ENCODE data around the gene RABGAP1L. TPM values are rescaled to one million over a fixed set of nuclear protein-coding genes. Genes with fewer than 3 reads are reported as not detected.
"Not testable (repeated sequence)": the region's sequence is repeated elsewhere in the genome, so short reads cannot be mapped to it uniquely, and the experiment has no call there.

Gene RABGAP1L
- total RNA-seq, 4 donors from 2014 or later: 31.7 to 49.7 (median 34.3) TPM

DNA sequence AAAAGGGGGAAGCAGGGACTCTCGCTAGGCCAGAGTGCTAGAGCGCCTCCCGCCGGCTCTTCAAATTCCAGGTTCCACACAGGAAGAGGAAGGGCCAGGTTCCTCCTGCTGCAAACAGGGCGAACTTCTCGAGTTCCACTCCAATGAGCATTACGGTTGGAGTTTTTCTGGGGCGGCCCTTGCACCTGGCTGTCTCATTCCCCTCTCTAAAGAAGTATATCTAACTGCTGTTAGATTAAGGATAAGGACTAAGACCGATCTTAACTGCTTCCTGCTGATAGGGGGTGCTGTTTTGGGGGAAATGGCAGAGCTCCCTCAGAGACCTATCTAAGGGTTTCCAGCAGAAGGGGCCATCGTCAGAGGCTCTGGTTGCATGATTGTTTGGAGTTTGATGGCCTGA is 138.0 kb downstream of the RABGAP1L start:
- TF ChIP-seq CTCF (IDR thresholded peaks at IDR 0.05): no peak
- no peak for DNase-seq (ENCODE audit: low spot score)
- ATAC-seq (ENCODE audit: low FRiP score): no peak

- ATAC-seq (ENCODE audit: low FRiP score) (no peak), DNase-seq (ENCODE audit: low spot score) (no peak)
- no peak for TF ChIP-seq CTCF (IDR thresholded peaks at IDR 0.05)
Measured at GRCh38 chr1:174301295-174302077, 142.2 kb downstream of the RABGAP1L start.

- DNase-seq (ENCODE audit: low spot score): no peak
- no peak for ATAC-seq (ENCODE audit: low FRiP score)
- no peak for TF ChIP-seq CTCF (IDR thresholded peaks at IDR 0.05)
Measured at GRCh38 chr1:174308604-174309003, 149.3 kb downstream of the RABGAP1L start.

DNA sequence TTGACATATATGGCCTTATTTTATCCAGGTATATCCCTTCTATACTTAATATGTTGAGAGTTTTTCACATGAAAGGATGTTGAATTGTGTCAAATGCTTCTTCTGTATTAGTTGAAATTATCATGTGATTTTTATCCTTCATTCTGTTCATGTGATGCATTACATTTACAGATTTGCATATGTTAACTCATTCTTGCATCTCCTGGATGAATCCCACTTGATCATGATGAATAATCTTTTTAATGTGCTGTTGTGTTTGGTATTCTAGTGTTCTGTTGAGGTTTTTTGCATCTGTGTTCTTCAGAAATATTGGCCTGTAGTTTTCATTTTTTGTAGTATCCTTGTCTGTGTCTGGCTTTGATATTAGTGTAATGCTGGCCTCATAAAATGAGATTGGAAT is 150.2 kb downstream of the RABGAP1L start:
- no peak for TF ChIP-seq CTCF (IDR thresholded peaks at IDR 0.05)
- DNase-seq (ENCODE audit: low spot score): no peak
- no peak for ATAC-seq (ENCODE audit: low FRiP score)

- TF ChIP-seq CTCF (IDR thresholded peaks at IDR 0.05): no peak
- ATAC-seq (ENCODE audit: low FRiP score): no peak
- DNase-seq (ENCODE audit: low spot score): no peak
Measured at GRCh38 chr1:174314433-174314832, 155.1 kb downstream of the RABGAP1L start.

GRCh38 chr1:174315239-174315638 is 155.9 kb downstream of the RABGAP1L start:
- TF ChIP-seq CTCF (IDR thresholded peaks at IDR 0.05): no peak
- DNase-seq (ENCODE audit: low spot score): no peak
- ATAC-seq (ENCODE audit: low FRiP score): no peak

DNA sequence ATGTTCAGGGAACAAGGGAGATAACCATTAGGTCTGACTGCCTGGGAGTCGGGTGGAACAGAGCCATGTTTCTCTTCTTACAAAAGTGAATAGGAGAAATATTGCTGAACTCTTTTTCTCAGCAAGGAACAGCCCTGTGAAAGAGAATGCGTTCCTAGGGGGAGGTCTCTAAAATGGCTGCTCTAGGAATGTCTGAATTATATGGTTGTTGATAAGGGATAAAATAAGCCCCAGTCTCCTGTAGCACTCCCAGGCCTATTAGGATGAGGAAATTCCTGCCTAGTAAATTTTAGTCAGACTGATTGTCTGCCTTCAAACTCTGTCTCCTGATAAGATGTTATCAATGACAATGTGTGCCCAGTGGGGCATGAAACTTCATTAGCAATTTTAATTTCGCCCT is 161.6 kb downstream of the RABGAP1L start:
- DNase-seq (ENCODE audit: low spot score); ATAC-seq (ENCODE audit: low FRiP score): not testable (repeated sequence)
